IPS-20b (cell line): ENCODE results near the gene TECPR2.
A peak's percentile ranks its signal among the peaks of the same experiment; 100 is the strongest.
"Not testable (repeated sequence)": the region's sequence is repeated elsewhere in the genome, so short reads cannot be mapped to it uniquely, and the experiment has no call there.

ENCODE experiments used
- H3K27ac ChIP-seq: one replicate; pipeline ENCODE4 v1.5.1; 2013; ENCODE audit warnings: low read length
- H3K27me3 ChIP-seq: 2 replicates; pipeline ENCODE4 v1.6.1; 2013; ENCODE audit warnings: mild to moderate bottlenecking, low read length, inconsistent platforms; ENCODE audit not compliant: insufficient read depth
- H3K36me3 ChIP-seq: 2 replicates; pipeline ENCODE4 v1.6.1; 2013; ENCODE audit warnings: low read depth, mild to moderate bottlenecking, inconsistent platforms, low read length, moderate library complexity; ENCODE audit not compliant: insufficient read depth
- H3K4me1 ChIP-seq: 2 replicates; pipeline ENCODE4 v1.6.1; 2013; ENCODE audit warnings: mild to moderate bottlenecking, control low read depth, inconsistent platforms, low read length, moderate library complexity; ENCODE audit not compliant: insufficient read depth
- H3K4me3 ChIP-seq: 2 replicates; pipeline ENCODE4 v1.5.1; 2013; ENCODE audit warnings: mild to moderate bottlenecking, low read length, inconsistent platforms
- H3K9ac ChIP-seq: 2 replicates; pipeline ENCODE4 v1.6.1; 2013; ENCODE audit warnings: low read depth, mild to moderate bottlenecking, inconsistent platforms, low read length, moderate library complexity
- H3K9me3 ChIP-seq: 2 replicates; pipeline ENCODE4 v1.6.1; 2013; ENCODE audit warnings: mild to moderate bottlenecking, low read depth, low read length, inconsistent platforms; ENCODE audit not compliant: insufficient read depth

TECPR2 gene

GRCh38 chr14:102335163-102335562, 27.6 kb upstream of the TECPR2 start:
- Histone ChIP-seq H3K9ac (no peak overlapping the region), H3K9me3 (no peaks in the 10 kb centered on the region), H3K4me3 (no peak overlapping the region), H3K4me1 (no peaks in the 10 kb centered on the region), H3K36me3 (peaks cover 29% of the 10 kb centered on the region), H3K27ac (no peak overlapping the region), H3K27me3 (no peaks in the 10 kb centered on the region)

GRCh38 chr14:102338724-102339123, 24.0 kb upstream of the TECPR2 start:
- Histone ChIP-seq H3K9me3 (no peaks in the 10 kb centered on the region), H3K9ac (no peak overlapping the region), H3K27me3 (no peaks in the 10 kb centered on the region), H3K4me3 (no peak overlapping the region), H3K4me1 (no peaks in the 10 kb centered on the region), H3K36me3 (peaks cover 42% of the 10 kb centered on the region), H3K27ac (peak overlapping the region; percentile 1)

- no peak overlapping the region for H3K9ac ChIP-seq
- no peak overlapping the region for H3K27ac ChIP-seq
- no peaks in the 10 kb centered on the region for H3K27me3 ChIP-seq
- H3K9me3 ChIP-seq: no peaks in the 10 kb centered on the region
- H3K4me3 ChIP-seq: no peak overlapping the region
- H3K36me3 ChIP-seq: peaks cover 47% of the 10 kb centered on the region
- no peaks in the 10 kb centered on the region for H3K4me1 ChIP-seq
Observed at GRCh38 chr14:102341566-102341965, 21.2 kb upstream of the TECPR2 start.

- Histone ChIP-seq H3K9ac (no peak overlapping the region), H3K36me3 (peaks cover 49% of the 10 kb centered on the region)
Observed at GRCh38 chr14:102342238-102342637, 20.5 kb upstream of the TECPR2 start.

GRCh38 chr14:102344084-102344483, 18.7 kb upstream of the TECPR2 start:
- H3K27ac ChIP-seq: no peak overlapping the region
- no peaks in the 10 kb centered on the region for H3K9me3 ChIP-seq
- H3K4me3 ChIP-seq: no peak overlapping the region
- no peaks in the 10 kb centered on the region for H3K4me1 ChIP-seq
- H3K36me3 ChIP-seq: peaks cover 54% of the 10 kb centered on the region
- no peak overlapping the region for H3K9ac ChIP-seq
- no peaks in the 10 kb centered on the region for H3K27me3 ChIP-seq

More at GRCh38 chr14:102342238-102342637, 20.5 kb upstream of the TECPR2 start:
- Histone ChIP-seq H3K4me1 (no peaks in the 10 kb centered on the region), H3K27ac (no peak overlapping the region), H3K9me3 (no peaks in the 10 kb centered on the region), H3K27me3 (no peaks in the 10 kb centered on the region), H3K4me3 (no peak overlapping the region)

- Histone ChIP-seq H3K27ac (no peak overlapping the region), H3K27me3 (no peaks in the 10 kb centered on the region), H3K9me3 (no peaks in the 10 kb centered on the region), H3K9ac (no peak overlapping the region), H3K4me3 (no peak overlapping the region), H3K4me1 (no peaks in the 10 kb centered on the region), H3K36me3 (peaks cover 57% of the 10 kb centered on the region)
Observed at GRCh38 chr14:102344485-102344884, 18.3 kb upstream of the TECPR2 start.

GRCh38 chr14:102345232-102345631, 17.5 kb upstream of the TECPR2 start:
- no peaks in the 10 kb centered on the region for H3K4me1 ChIP-seq
- no peak overlapping the region for H3K9ac ChIP-seq
- no peaks in the 10 kb centered on the region for H3K9me3 ChIP-seq
- no peak overlapping the region for H3K27ac ChIP-seq
- H3K4me3 ChIP-seq: no peak overlapping the region
- no peaks in the 10 kb centered on the region for H3K27me3 ChIP-seq
- H3K36me3 ChIP-seq: peaks cover 63% of the 10 kb centered on the region

GRCh38 chr14:102346645-102347044, 16.1 kb upstream of the TECPR2 start:
- Histone ChIP-seq H3K4me1 (no peaks in the 10 kb centered on the region), H3K9ac (no peak overlapping the region), H3K27me3 (no peaks in the 10 kb centered on the region), H3K36me3 (peaks cover 57% of the 10 kb centered on the region), H3K9me3 (no peaks in the 10 kb centered on the region), H3K4me3 (no peak overlapping the region), H3K27ac (no peak overlapping the region)

- Histone ChIP-seq H3K4me3 (no peak overlapping the region), H3K9ac (no peak overlapping the region), H3K36me3 (peaks cover 52% of the 10 kb centered on the region), H3K27ac (no peak overlapping the region), H3K9me3 (no peaks in the 10 kb centered on the region), H3K4me1 (no peaks in the 10 kb centered on the region), H3K27me3 (no peaks in the 10 kb centered on the region)
Observed at GRCh38 chr14:102348376-102348775, 14.4 kb upstream of the TECPR2 start.

- H3K9me3 ChIP-seq: no peaks in the 10 kb centered on the region
- no peaks in the 10 kb centered on the region for H3K27me3 ChIP-seq
- no peak overlapping the region for H3K27ac ChIP-seq
- no peak overlapping the region for H3K4me3 ChIP-seq
- no peak overlapping the region for H3K9ac ChIP-seq
- no peaks in the 10 kb centered on the region for H3K4me1 ChIP-seq
- H3K36me3 ChIP-seq: peaks cover 55% of the 10 kb centered on the region
Observed at GRCh38 chr14:102351023-102351422, 11.7 kb upstream of the TECPR2 start.

- H3K4me1 ChIP-seq, H3K27ac ChIP-seq, H3K9ac ChIP-seq, H3K27me3 ChIP-seq, H3K4me3 ChIP-seq, H3K9me3 ChIP-seq: not testable (repeated sequence)
- H3K36me3 ChIP-seq: peaks cover 60% of the 10 kb centered on the region
Observed at GRCh38 chr14:102351593-102351992, 11.1 kb upstream of the TECPR2 start.

- Histone ChIP-seq H3K27me3 (no peaks in the 10 kb centered on the region), H3K36me3 (peaks cover 57% of the 10 kb centered on the region), H3K4me3 (no peak overlapping the region), H3K9ac (no peak overlapping the region), H3K4me1 (no peaks in the 10 kb centered on the region), H3K9me3 (no peaks in the 10 kb centered on the region), H3K27ac (no peak overlapping the region)
Observed at GRCh38 chr14:102352213-102352612, 10.5 kb upstream of the TECPR2 start.
